Upper lobe of left lung (tissue), 4 donors: ENCODE measurements around the gene CSRP1.

Source experiments
- CTCF ChIP-seq, 6 experiments: fragments of 450-650 bp in 4 of 6; fragments of 200-600 bp in 2 of 6; sonication (generic) in 2 of 6; IDR thresholded peaks; one replicate each; pipeline ENCODE4 v1.5.1; 2016 to 2019; ENCODE audit warnings: antibody characterized with exemption in 6 of 6
- EP300 ChIP-seq, 4 donors: sonication (generic); formaldehyde crosslinking; IDR thresholded peaks; one replicate each; pipeline ENCODE4 v1.5.1; 2017; ENCODE audit warnings: antibody characterized with exemption in 4 of 4, control low read depth in 2 of 4
- POLR2A ChIP-seq, 4 donors: fragments of 450-650 bp; IDR thresholded peaks; one replicate each; pipeline ENCODE4 v1.5.1; 2016 to 2017; ENCODE audit warnings: antibody characterized with exemption in 4 of 4, mild to moderate bottlenecking in 2 of 4
- POLR2AphosphoS5 ChIP-seq, 2 donors: sonication (generic); formaldehyde crosslinking; IDR thresholded peaks; one replicate each; pipeline ENCODE4 v1.5.1; 2017; ENCODE audit warnings: antibody characterized with exemption in 2 of 2

GRCh38 chr1:201480231-201481003 lies 26.5 kb downstream of the CSRP1 start:
- TF ChIP-seq CTCF (IDR thresholded peaks at IDR 0.05) (no peak), POLR2A (IDR thresholded peaks at IDR 0.05) (peak in 2 of 4 donors; percentile 48 to 59), EP300 (IDR thresholded peaks at IDR 0.05) (no peak), POLR2AphosphoS5 (IDR thresholded peaks at IDR 0.05) (peak in 1 of 2 donors; percentile 34)
